ENCODE measurements around the gene SASH1. TPM values are rescaled to one million over a fixed set of nuclear protein-coding genes. Genes with fewer than 3 reads are reported as not detected.

SASH1 gene
- total and polyA plus RNA-seq, 2 experiments from 2014 or later: 7.5 to 7.8 TPM

- no peaks in the 10 kb centered on the region for H4K20me1 ChIP-seq (ENCODE audit: insufficient read depth, poor library complexity, severe bottlenecking)
- H3K4me1 ChIP-seq (ENCODE audit: insufficient read depth): no peaks in the 10 kb centered on the region
- TF ChIP-seq EZH2phosphoT487 (IDR thresholded peaks at IDR 0.05; ENCODE audit: low read depth, severe bottlenecking, unreplicated experiment) (no peak), CTCF (IDR thresholded peaks at IDR 0.05; ENCODE audit: poor library complexity) (no peak), EZH2 (IDR thresholded peaks at IDR 0.05; ENCODE audit: borderline replicate concordance) (no peak)
- no peaks in the 10 kb centered on the region for H3K27me3 ChIP-seq
- WGBS (ENCODE audit: low lambda C conversion rate, missing lambda C conversion rate): 92% methylated on average over 20 of the region's 20 CpGs
- no peak overlapping the region for H3K4me2 ChIP-seq
- DNase-seq (ENCODE audit: low spot score): no peak
- H3K36me3 ChIP-seq (replicated peaks; ENCODE audit: insufficient read depth, low read depth): no peaks in the 10 kb centered on the region
- no peak overlapping the region for H2AFZ ChIP-seq
- no peaks in the 10 kb centered on the region for H3K9me2 ChIP-seq (replicated peaks; ENCODE audit: insufficient read depth)
- H3K4me3 ChIP-seq: no peak overlapping the region
- H3K27ac ChIP-seq: no peak overlapping the region
- no peaks in the 10 kb centered on the region for H3K9me3 ChIP-seq (ENCODE audit: low read depth)
- H3K79me2 ChIP-seq: no peaks in the 10 kb centered on the region
Observed at GRCh38 chr6:148455674-148456558, 113.3 kb downstream of the SASH1 start.

- Histone ChIP-seq H4K20me1 (ENCODE audit: insufficient read depth, poor library complexity, severe bottlenecking) (no peaks in the 10 kb centered on the region), H3K36me3 (replicated peaks; ENCODE audit: insufficient read depth, low read depth) (no peaks in the 10 kb centered on the region), H3K4me2 (no peak overlapping the region), H3K79me2 (no peaks in the 10 kb centered on the region), H3K4me3 (no peak overlapping the region), H3K4me1 (ENCODE audit: insufficient read depth) (no peaks in the 10 kb centered on the region), H3K27ac (no peak overlapping the region), H3K9me2 (replicated peaks; ENCODE audit: insufficient read depth) (no peaks in the 10 kb centered on the region), H2AFZ (no peak overlapping the region), H3K27me3 (no peaks in the 10 kb centered on the region), H3K9me3 (ENCODE audit: low read depth) (no peaks in the 10 kb centered on the region)
- WGBS (ENCODE audit: low lambda C conversion rate, missing lambda C conversion rate): 96% methylated on average over 10 of the region's 10 CpGs
- TF ChIP-seq EZH2 (IDR thresholded peaks at IDR 0.05; ENCODE audit: borderline replicate concordance) (no peak), CTCF (IDR thresholded peaks at IDR 0.05; ENCODE audit: poor library complexity) (no peak)
- no peak for DNase-seq (ENCODE audit: low spot score)
Observed at GRCh38 chr6:148457137-148457842, 114.7 kb downstream of the SASH1 start.

- no peak for DNase-seq (ENCODE audit: low spot score)
- no peak overlapping the region for H2AFZ ChIP-seq
- H3K79me2 ChIP-seq: no peaks in the 10 kb centered on the region
- no peak overlapping the region for H3K4me2 ChIP-seq
- no peak overlapping the region for H3K27ac ChIP-seq
- no peak overlapping the region for H3K4me3 ChIP-seq
- WGBS (ENCODE audit: low lambda C conversion rate, missing lambda C conversion rate): 96% methylated on average over 4 of the region's 4 CpGs
- no peaks in the 10 kb centered on the region for H3K9me3 ChIP-seq (ENCODE audit: low read depth)
- TF ChIP-seq CTCF (IDR thresholded peaks at IDR 0.05; ENCODE audit: poor library complexity) (no peak), EZH2 (IDR thresholded peaks at IDR 0.05; ENCODE audit: borderline replicate concordance) (no peak), EZH2phosphoT487 (IDR thresholded peaks at IDR 0.05; ENCODE audit: low read depth, severe bottlenecking, unreplicated experiment) (no peak)
- no peaks in the 10 kb centered on the region for H3K27me3 ChIP-seq
- peaks cover 3% of the 10 kb centered on the region for H3K4me1 ChIP-seq (ENCODE audit: insufficient read depth)
- H3K36me3 ChIP-seq (replicated peaks; ENCODE audit: insufficient read depth, low read depth): no peaks in the 10 kb centered on the region
- no peaks in the 10 kb centered on the region for H4K20me1 ChIP-seq (ENCODE audit: insufficient read depth, poor library complexity, severe bottlenecking)
- H3K9me2 ChIP-seq (replicated peaks; ENCODE audit: insufficient read depth): no peaks in the 10 kb centered on the region
Observed at GRCh38 chr6:148457843-148458159, 115.2 kb downstream of the SASH1 start.
